Fibroblast of mammary gland (primary cell): ENCODE data around the gene TEX14.
"Not testable (repeated sequence)": the region's sequence is repeated elsewhere in the genome, so short reads cannot be mapped to it uniquely, and the experiment has no call there.

ENCODE experiments used
- DNase-seq: peaks from one replicate; pipeline ENCODE4 v3.0.0-alpha.2; 2010; ENCODE audit warnings: low read depth
- H3K4me3 ChIP-seq: 2 replicates; pipeline ENCODE4 v1.5.1; 2011; ENCODE audit warnings: low read depth, mild to moderate bottlenecking, low read length, moderate library complexity; ENCODE audit not compliant: control insufficient read depth
- CTCF ChIP-seq: conservative IDR thresholded peaks from 2 replicates; pipeline ENCODE4 v1.5.1; 2011; ENCODE audit warnings: low read depth, low read length, inconsistent platforms; ENCODE audit not compliant: control insufficient read depth, insufficient read depth

TEX14 gene

GRCh38 chr17:58556833-58557250, 135.0 kb downstream of the TEX14 start:
- TF ChIP-seq CTCF, result no peak
- no peak for DNase-seq
- no peak overlapping the region for H3K4me3 ChIP-seq

GRCh38 chr17:58555109-58555508, 136.7 kb downstream of the TEX14 start:
- not testable (repeated sequence) for H3K4me3 ChIP-seq, DNase-seq

- TF ChIP-seq CTCF, result peak; percentile 34
- DNase-seq, result peak; percentile 18
- H3K4me3 ChIP-seq, result no peak overlapping the region
Observed at GRCh38 chr17:58541249-58541648, 150.6 kb downstream of the TEX14 start.

DNA sequence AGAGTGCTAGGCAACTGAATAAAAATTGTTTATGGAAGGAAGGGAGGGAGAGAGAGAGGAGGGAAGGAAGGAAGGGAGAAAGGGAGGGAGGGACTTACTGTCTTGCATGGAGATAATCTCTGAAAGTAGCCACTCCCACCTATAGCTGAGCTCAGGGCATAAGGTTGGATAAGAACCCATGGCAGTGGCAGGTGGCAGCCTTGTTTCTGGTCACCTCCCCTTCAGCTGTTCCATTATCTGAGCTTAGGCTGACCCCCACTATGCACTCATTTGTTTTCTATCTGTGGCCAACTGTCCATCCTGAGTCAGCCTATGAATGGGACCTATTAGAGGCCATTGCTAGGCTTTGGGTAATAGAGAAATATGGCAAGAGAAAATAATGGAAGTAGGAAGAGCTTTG, 152.1 kb downstream of the TEX14 start:
- TF ChIP-seq CTCF, result no peak

DNA sequence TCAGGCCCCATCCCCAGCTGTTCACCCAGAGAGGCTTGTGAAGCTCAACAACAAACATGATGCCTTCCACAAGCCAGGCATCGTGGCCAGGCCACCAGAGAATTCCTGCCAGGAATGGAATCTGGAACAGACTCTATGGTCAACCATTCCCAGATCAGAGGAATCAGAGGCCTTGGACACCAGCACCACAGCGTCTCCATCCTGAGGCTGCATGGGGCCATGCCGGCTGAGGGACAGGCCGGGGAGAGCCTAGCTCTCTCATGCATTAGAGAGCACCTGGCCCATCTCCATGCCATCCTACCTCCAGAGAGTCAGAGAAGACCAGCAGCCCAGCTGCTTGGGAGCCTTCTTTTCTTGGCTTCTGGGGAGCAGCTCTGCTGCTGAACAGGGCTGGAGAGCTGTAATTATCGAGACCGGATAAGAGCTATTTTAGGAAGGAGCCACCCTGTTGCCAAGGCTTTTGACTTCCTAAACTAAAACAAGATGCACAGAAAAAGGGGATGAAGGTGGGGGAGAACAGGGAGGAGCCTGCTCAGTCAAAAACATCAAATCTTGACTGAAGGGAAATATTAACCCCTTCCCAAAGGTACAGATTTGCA, 152.9 kb downstream of the TEX14 start:
- H3K4me3 ChIP-seq, result no peak overlapping the region
- TF ChIP-seq CTCF, result no peak
- no peak for DNase-seq

More for the DNA sequence above, 152.1 kb downstream of the TEX14 start:
- DNase-seq, result no peak
- H3K4me3 ChIP-seq, result no peak overlapping the region

- TF ChIP-seq CTCF, result no peak
- no peak overlapping the region for H3K4me3 ChIP-seq
- DNase-seq, result no peak
Observed at GRCh38 chr17:58537266-58537665, 154.6 kb downstream of the TEX14 start.

- DNase-seq, result no peak
- TF ChIP-seq CTCF, result no peak
- no peak overlapping the region for H3K4me3 ChIP-seq
Observed at GRCh38 chr17:58536542-58536941, 155.3 kb downstream of the TEX14 start.

- peak; percentile 66 for DNase-seq
- H3K4me3 ChIP-seq, result no peak overlapping the region
- TF ChIP-seq CTCF, result no peak
Observed at GRCh38 chr17:58535431-58535830, 156.4 kb downstream of the TEX14 start.
